ENCODE results near the gene TMEM231. TPM values are rescaled to one million over a fixed set of nuclear protein-coding genes. Genes with fewer than 3 reads are reported as not detected.

TMEM231 gene
- total RNA-seq, 2 donors from 2014 or later, result 2.1 to 3.2 TPM

DNA sequence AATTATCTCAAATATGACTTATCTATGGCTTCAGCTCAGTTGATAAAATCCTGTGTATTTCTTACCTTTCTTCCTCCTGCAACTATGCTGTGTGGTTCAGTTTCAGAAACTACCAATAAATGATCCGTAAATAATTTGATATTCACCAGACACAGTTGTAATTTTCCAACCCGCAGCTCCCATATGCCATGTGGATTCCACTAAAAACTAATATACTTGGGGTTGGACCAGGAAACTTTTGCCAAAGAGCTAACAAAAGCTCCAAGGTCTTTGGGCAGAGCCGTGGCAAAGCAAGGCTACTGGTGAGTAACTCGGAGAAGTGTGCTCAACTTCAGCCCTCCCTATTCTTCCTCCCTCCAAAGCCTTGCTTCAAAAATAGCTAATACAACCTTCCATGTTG lies 58.5 kb downstream of the TMEM231 start:
- no peak overlapping the region for H3K4me3 Mint-ChIP-seq
- no peak overlapping the region for H3K27ac Mint-ChIP-seq
- H3K36me3 Mint-ChIP-seq (ENCODE audit: low read depth), result no peaks in the 10 kb centered on the region
- no peaks in the 10 kb centered on the region for H3K9me3 Mint-ChIP-seq
- peaks cover 16% of the 10 kb centered on the region for H3K27me3 Mint-ChIP-seq
- H3K4me1 Mint-ChIP-seq, result peaks cover 4% of the 10 kb centered on the region
- no peak for ATAC-seq (replicated peaks)

DNA sequence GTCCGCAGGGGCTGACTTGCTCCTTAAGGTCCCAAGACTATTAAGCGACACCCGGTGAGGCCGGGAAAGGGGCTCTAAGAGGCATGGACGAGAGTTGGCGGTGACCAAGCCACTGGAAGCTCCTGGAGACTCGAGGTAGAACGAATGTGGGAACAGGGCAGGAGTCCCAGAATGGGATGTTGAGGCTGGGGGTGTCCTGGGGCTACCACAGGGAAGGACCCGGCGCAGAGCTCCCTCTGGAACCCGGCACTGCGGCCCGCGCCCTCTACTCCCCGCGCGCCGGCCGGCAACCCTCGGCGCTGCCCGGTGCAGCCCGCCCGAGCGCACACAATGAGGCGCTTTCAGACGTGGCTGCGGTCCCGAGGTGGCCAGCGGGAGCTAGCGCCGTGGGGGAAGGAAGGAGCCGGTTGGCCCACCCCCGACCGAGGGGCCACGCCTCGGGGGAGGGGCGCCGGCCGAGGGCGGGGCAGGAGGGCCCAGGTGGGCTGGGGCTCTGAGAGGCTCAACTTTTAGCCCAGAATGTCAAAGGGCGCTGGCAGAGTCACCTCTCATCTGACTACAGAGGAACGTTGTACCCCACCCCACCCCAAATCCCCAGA lies 60.9 kb downstream of the TMEM231 start, which contains the start of gene CHST6:
CHST6 (minus strand) TSS at position 366 of the 599 bp plus-strand sequence. CDS start 15,613 bp downstream, outside the sequence.
- H3K36me3 Mint-ChIP-seq (ENCODE audit: low read depth), result no peaks in the 10 kb centered on the region
- ATAC-seq (replicated peaks), result peak; percentile 50
- no peaks in the 10 kb centered on the region for H3K9me3 Mint-ChIP-seq
- peak within 1 kb of the TSS; percentile 51 for H3K4me3 Mint-ChIP-seq
- H3K27me3 Mint-ChIP-seq, result peaks cover 16% of the 10 kb centered on the region
- no peak within 1 kb of the TSS for H3K27ac Mint-ChIP-seq
- peaks cover 4% of the 10 kb centered on the region for H3K4me1 Mint-ChIP-seq

DNA sequence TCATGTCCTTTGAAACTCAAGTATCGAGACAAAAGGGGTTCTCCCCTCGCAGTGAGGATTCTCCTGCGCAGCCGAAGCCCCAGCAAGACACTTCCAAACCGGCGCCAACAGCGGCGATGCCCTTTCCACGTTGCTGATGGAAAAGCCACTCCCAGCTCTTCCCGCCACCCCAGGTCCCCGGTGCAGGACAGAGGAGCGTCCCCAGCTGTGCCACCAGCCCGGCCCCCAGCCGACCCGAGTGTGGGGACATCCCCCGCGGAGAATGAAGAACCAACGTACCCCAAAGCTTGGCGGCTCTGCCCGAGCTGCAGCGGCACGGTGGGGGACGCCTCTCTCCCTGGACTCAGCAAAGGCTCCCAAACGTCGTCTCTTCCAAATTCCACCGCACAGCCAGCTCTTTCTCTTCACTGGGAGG lies 61.4 kb downstream of the TMEM231 start:
- Mint-ChIP-seq H3K4me3 (peak overlapping the region; percentile 51), H3K27me3 (peaks cover 16% of the 10 kb centered on the region), H3K4me1 (peaks cover 4% of the 10 kb centered on the region), H3K9me3 (no peaks in the 10 kb centered on the region), H3K36me3 (ENCODE audit: low read depth) (no peaks in the 10 kb centered on the region), H3K27ac (no peak overlapping the region)
- no peak for ATAC-seq (replicated peaks)

GRCh38 chr16:75494184-75494583 lies 61.9 kb downstream of the TMEM231 start:
- Mint-ChIP-seq H3K4me1 (peaks cover 4% of the 10 kb centered on the region), H3K27ac (no peak overlapping the region), H3K9me3 (no peaks in the 10 kb centered on the region), H3K4me3 (peak overlapping the region; percentile 51), H3K36me3 (ENCODE audit: low read depth) (no peaks in the 10 kb centered on the region), H3K27me3 (peaks cover 16% of the 10 kb centered on the region)
- ATAC-seq (replicated peaks), result no peak

GRCh38 chr16:75491876-75492275 lies 64.2 kb downstream of the TMEM231 start:
- no peak overlapping the region for H3K4me3 Mint-ChIP-seq
- ATAC-seq (replicated peaks), result no peak
- H3K4me1 Mint-ChIP-seq, result peaks cover 4% of the 10 kb centered on the region
- H3K27me3 Mint-ChIP-seq, result peaks cover 22% of the 10 kb centered on the region
- H3K36me3 Mint-ChIP-seq (ENCODE audit: low read depth), result no peaks in the 10 kb centered on the region
- H3K27ac Mint-ChIP-seq, result no peak overlapping the region
- H3K9me3 Mint-ChIP-seq, result no peaks in the 10 kb centered on the region

- H3K9me3 Mint-ChIP-seq, result no peaks in the 10 kb centered on the region
- no peak overlapping the region for H3K4me3 Mint-ChIP-seq
- H3K27ac Mint-ChIP-seq, result no peak overlapping the region
- H3K36me3 Mint-ChIP-seq (ENCODE audit: low read depth), result no peaks in the 10 kb centered on the region
- H3K4me1 Mint-ChIP-seq, result no peaks in the 10 kb centered on the region
- ATAC-seq (replicated peaks), result no peak
- H3K27me3 Mint-ChIP-seq, result peaks cover 22% of the 10 kb centered on the region
Measured at GRCh38 chr16:75488322-75488721, 67.7 kb downstream of the TMEM231 start.

Other genes with a start within 250 kb of the TMEM231 start
- gene CFDP1, start 122.7 kb downstream of the TMEM231 start, total RNA-seq, result 10 to 100 TPM; 35.1 to 52.3 TPM
- 10 to 100 TPM; 22.6 to 30.8 TPM for gene TMEM170A, start 91.6 kb downstream of the TMEM231 start, total RNA-seq
- not detected for gene CHST6, start 60.8 kb downstream of the TMEM231 start, total RNA-seq
- gene CHST5, start 20.1 kb downstream of the TMEM231 start, total RNA-seq, result not detected
- 10 to 100 TPM; 67.3 to 69.4 TPM for gene GABARAPL2, start 10.1 kb upstream of the TMEM231 start, total RNA-seq
- gene ADAT1, start 67.0 kb upstream of the TMEM231 start, total RNA-seq, result 10 to 100 TPM; 25.6 to 48.9 TPM
- 100 to 1,000 TPM; 153 to 269 TPM for gene KARS1, start 91.4 kb upstream of the TMEM231 start, total RNA-seq
- gene TERF2IP, start 91.5 kb upstream of the TMEM231 start, total RNA-seq, result 10 to 100 TPM; 56.7 to 67.1 TPM
- gene CPHXL2, start 120.8 kb upstream of the TMEM231 start, total RNA-seq, result not detected
- not detected for gene DUXB, start 145.2 kb upstream of the TMEM231 start, total RNA-seq
- not detected for gene CPHXL, start 170.2 kb upstream of the TMEM231 start, total RNA-seq